ENCODE results near the gene MYORG. TPM values are rescaled to one million over a fixed set of nuclear protein-coding genes. Genes with fewer than 3 reads are reported as not detected.
A peak's percentile ranks its signal among the peaks of the same experiment; 100 is the strongest.

MYORG gene
- total and polyA plus RNA-seq, 2 experiments from 2014 or later, result 0.92 to 1.2 TPM

DNA sequence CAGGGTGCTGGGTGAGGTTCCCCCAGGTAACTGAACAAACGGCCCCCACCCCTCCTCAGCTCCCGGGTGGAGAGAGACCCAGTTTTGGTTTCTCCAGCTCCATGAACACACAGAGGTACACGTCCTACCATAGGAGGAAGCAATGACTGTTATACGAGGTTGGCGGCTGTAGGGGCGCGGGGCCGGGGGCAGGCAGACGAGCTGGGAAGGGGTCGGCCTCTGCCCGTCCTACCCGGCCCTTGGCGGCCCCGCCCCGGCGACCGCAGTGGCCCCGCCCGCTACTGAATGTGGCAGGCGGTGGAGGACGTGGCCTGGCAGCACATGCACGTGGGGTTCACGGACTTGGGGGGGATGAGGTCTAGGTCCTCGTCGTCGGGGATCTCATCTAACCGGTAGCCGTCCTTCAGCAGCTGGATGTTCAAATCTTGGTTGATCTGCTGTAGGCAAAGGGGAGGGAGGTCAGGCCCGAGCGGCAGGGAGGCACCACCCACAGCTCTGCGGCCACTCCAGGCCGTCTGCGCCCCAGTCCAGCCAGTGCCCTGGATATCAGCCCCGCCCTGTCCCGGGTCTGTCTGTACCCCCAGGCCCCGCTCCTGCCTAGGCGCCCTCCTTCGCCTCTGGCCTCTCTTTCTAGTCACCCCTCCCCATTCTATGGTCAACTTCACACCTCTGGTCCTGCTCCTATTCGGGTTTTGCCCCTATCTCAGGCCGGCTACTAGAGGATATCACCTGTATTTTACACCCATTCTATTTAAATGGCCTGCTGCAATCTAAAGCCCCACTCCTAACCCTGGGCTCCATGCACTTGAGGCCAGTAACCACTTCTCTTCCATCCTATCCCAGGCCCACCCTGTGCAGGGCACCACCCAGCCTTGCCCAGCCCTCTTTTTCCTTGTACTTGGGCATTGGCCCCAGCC lies 24.2 kb upstream of the MYORG start:
- H3K9me3 ChIP-seq (ENCODE audit: low read depth), result no peaks in the 10 kb centered on the region
- no peak overlapping the region for H3K4me3 ChIP-seq
- TF ChIP-seq, protein P1, sequence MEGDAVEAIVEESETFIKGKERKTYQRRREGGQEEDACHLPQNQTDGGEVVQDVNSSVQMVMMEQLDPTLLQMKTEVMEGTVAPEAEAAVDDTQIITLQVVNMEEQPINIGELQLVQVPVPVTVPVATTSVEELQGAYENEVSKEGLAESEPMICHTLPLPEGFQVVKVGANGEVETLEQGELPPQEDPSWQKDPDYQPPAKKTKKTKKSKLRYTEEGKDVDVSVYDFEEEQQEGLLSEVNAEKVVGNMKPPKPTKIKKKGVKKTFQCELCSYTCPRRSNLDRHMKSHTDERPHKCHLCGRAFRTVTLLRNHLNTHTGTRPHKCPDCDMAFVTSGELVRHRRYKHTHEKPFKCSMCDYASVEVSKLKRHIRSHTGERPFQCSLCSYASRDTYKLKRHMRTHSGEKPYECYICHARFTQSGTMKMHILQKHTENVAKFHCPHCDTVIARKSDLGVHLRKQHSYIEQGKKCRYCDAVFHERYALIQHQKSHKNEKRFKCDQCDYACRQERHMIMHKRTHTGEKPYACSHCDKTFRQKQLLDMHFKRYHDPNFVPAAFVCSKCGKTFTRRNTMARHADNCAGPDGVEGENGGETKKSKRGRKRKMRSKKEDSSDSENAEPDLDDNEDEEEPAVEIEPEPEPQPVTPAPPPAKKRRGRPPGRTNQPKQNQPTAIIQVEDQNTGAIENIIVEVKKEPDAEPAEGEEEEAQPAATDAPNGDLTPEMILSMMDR (IDR thresholded peaks at IDR 0.05; ENCODE audit: low read depth, low read length), result no peak
- no peaks in the 10 kb centered on the region for H3K36me3 ChIP-seq
- no peak for DNase-seq (ENCODE audit: low read depth in 1 of 2, low spot score in 1 of 2)
- H3K27ac ChIP-seq, result no peak overlapping the region
- no peaks in the 10 kb centered on the region for H3K4me1 ChIP-seq (ENCODE audit: low read depth)
- H3K27me3 ChIP-seq, result no peaks in the 10 kb centered on the region

DNA sequence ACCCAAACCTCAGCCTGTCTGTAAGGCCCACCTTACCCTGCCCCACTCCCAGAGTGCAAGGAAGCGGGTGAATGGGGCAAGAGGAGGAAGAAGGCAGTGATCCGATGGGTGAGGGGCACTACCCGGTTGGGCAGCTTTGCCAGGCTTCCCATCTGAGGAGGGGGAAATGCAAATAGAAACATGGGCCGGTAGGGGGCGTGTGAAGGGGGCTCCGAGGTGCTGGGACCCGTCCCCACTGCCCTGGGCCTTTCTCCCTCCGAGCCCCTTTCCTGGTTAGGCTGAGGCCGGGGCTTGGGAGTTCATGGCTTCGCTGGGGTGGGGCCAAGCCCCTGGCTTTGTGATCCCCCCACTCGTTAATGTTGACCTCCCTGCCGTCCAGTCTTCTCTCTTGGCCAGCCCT lies 23.6 kb upstream of the MYORG start:
- no peak for DNase-seq (ENCODE audit: low read depth in 1 of 2, low spot score in 1 of 2)
- TF ChIP-seq, protein P1 (IDR thresholded peaks at IDR 0.05; ENCODE audit: low read depth, low read length), result peak; percentile 12

DNA sequence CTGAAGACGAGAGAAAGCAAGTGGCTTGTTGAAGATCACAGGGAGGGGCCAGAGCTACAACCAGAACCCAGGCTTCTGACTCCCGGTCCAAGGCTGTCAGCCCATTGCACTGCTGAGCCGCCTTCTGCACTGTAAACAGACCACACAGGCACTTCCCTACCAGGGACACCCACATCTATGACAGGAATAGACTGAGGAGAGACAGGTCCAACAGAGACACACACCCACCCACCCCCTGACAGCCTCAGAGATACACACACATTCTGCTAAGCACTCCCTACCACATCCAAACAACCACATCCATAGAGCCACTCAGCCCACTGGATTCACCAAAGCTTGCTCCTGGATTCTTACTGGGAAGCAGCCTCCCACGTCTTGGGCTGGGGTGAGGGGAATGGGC lies 23.0 kb upstream of the MYORG start:
- TF ChIP-seq, protein P1 (IDR thresholded peaks at IDR 0.05; ENCODE audit: low read depth, low read length), result no peak
- DNase-seq (ENCODE audit: low read depth in 1 of 2, low spot score in 1 of 2), result no peak
- no peaks in the 10 kb centered on the region for H3K36me3 ChIP-seq
- no peaks in the 10 kb centered on the region for H3K4me1 ChIP-seq (ENCODE audit: low read depth)
- no peak overlapping the region for H3K4me3 ChIP-seq
- H3K9me3 ChIP-seq (ENCODE audit: low read depth), result no peaks in the 10 kb centered on the region
- no peak overlapping the region for H3K27ac ChIP-seq
- no peaks in the 10 kb centered on the region for H3K27me3 ChIP-seq

More for the DNA sequence above, 23.6 kb upstream of the MYORG start:
- Histone ChIP-seq H3K9me3 (ENCODE audit: low read depth) (no peaks in the 10 kb centered on the region), H3K4me3 (no peak overlapping the region), H3K4me1 (ENCODE audit: low read depth) (no peaks in the 10 kb centered on the region), H3K36me3 (no peaks in the 10 kb centered on the region), H3K27ac (no peak overlapping the region), H3K27me3 (no peaks in the 10 kb centered on the region)

DNA sequence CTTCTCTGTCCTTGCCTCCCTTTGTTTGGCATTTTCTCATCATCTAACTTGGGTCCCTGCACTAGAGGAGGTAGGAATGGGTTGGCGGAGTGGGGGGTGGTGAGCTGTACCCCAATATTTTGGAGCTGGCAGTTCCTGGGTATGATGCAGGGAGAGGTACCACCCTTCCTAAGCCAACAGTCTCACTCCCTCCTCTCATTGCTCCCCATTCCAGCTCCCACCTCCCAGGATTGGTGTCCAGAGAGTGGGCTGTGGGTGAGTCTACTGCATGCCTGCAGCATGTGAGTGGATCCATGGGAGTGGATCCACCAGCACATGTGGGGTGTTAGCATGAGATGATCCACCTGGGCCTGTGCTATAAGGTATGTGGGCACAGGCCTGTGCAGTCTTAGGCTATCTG lies 22.2 kb upstream of the MYORG start:
- TF ChIP-seq, protein P1 (IDR thresholded peaks at IDR 0.05; ENCODE audit: low read depth, low read length), result no peak
- Histone ChIP-seq H3K27me3 (no peaks in the 10 kb centered on the region), H3K4me1 (ENCODE audit: low read depth) (no peaks in the 10 kb centered on the region)

DNA sequence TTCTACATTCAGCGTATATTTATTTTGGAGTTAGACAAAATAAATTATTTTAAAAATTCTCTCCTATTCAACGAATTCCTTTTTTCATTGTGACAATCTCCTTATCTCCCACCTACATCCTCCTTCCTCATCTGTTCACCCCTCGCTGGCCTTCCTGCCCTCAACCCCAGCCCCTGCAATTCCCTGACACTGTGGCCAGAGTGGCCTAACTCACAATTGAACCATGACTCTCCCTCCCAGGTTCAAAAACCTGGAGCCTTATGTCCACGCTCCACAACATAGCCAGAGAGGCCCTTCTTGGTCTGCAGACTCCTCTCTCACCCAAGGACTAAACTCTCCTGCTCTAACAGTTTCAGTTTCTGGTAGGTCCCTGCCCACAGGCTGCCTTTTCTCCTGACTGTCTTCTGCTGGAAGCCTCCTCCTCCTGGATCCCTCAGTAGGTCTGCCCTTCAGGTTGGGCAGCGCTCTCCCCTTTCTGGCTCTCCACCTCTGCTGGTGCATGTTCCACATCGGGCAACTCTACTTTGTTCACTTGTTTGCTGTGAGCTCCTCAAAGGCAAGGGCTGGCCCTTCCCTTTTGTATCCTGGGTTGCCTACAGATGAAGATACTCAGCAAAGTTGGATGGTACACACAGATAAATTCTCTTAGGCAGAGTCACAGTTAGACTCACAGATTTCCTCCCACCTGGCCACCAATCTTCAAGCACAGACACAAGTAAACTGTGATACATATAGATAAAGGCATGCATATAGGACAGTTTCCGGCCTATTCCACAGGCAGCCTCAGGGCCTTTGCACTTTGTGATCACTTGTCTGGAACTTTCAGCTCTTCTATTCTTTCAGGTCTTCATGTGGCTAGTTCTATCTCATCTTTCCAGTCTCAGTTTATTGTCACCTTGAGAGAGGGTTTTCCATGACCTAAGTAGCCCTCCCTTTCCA lies 19.8 kb upstream of the MYORG start:
- no peaks in the 10 kb centered on the region for H3K4me1 ChIP-seq (ENCODE audit: low read depth)

More for the DNA sequence above, 22.2 kb upstream of the MYORG start:
- H3K4me3 ChIP-seq, result no peak overlapping the region
- no peaks in the 10 kb centered on the region for H3K9me3 ChIP-seq (ENCODE audit: low read depth)
- no peak overlapping the region for H3K27ac ChIP-seq
- no peaks in the 10 kb centered on the region for H3K36me3 ChIP-seq
- no peak for DNase-seq (ENCODE audit: low read depth in 1 of 2, low spot score in 1 of 2)

More for the DNA sequence above, 19.8 kb upstream of the MYORG start:
- H3K9me3 ChIP-seq (ENCODE audit: low read depth), result no peaks in the 10 kb centered on the region
- H3K4me3 ChIP-seq, result no peak overlapping the region
- no peak overlapping the region for H3K27ac ChIP-seq
- no peak for DNase-seq (ENCODE audit: low read depth in 1 of 2, low spot score in 1 of 2)
- H3K36me3 ChIP-seq, result no peaks in the 10 kb centered on the region
- TF ChIP-seq, protein P1 (IDR thresholded peaks at IDR 0.05; ENCODE audit: low read depth, low read length), result no peak
- H3K27me3 ChIP-seq, result no peaks in the 10 kb centered on the region
